OCI-LY1 (cell line): ENCODE results near the gene OR1K1.
"Not testable (repeated sequence)": the region's sequence is repeated elsewhere in the genome, so short reads cannot be mapped to it uniquely, and the experiment has no call there.

Experiments
- H2AFZ ChIP-seq: fragments of 200-600 bp; sonication (generic), shearing (Covaris generic); 2 replicates; pipeline ENCODE4 v1.6.0; 2014; ENCODE audit warnings: antibody characterized with exemption, mild to moderate bottlenecking, low read length
- H3F3A ChIP-seq: fragments of 200-600 bp; sonication (generic), shearing (Covaris generic); 2 replicates; pipeline ENCODE4 v1.6.0; 2014; ENCODE audit warnings: mild to moderate bottlenecking, antibody characterized with exemption, low read length, moderate library complexity; ENCODE audit not compliant: insufficient read depth
- H3K27ac ChIP-seq: fragments of 200-600 bp; sonication (generic); 2 replicates; pipeline ENCODE4 v1.5.1; 2014; ENCODE audit warnings: low read length, mixed run types, mild to moderate bottlenecking, low read depth; ENCODE audit not compliant: poor library complexity, severe bottlenecking
- H3K27me3 ChIP-seq: fragments of 200-600 bp; sonication (generic); 2 replicates; pipeline ENCODE4 v1.6.0; 2014; ENCODE audit warnings: antibody characterized with exemption, mild to moderate bottlenecking, low read length, moderate library complexity; ENCODE audit not compliant: insufficient read depth
- H3K36me3 ChIP-seq: fragments of 200-600 bp; sonication (generic); 2 replicates; pipeline ENCODE4 v1.6.1; 2014; ENCODE audit warnings: mild to moderate bottlenecking, antibody characterized with exemption, low read length, moderate library complexity, mixed read lengths; ENCODE audit not compliant: insufficient read depth
- H3K4me1 ChIP-seq: fragments of 200-600 bp; sonication (generic); 2 replicates; pipeline ENCODE4 v1.5.1; 2014; ENCODE audit warnings: mild to moderate bottlenecking, low read length, moderate library complexity; ENCODE audit not compliant: insufficient read depth, severe bottlenecking
- H3K4me2 ChIP-seq: fragments of 200-600 bp; sonication (generic), shearing (Covaris generic); 2 replicates; pipeline ENCODE4 v1.6.1; 2014; ENCODE audit warnings: low read length
- H3K4me3 ChIP-seq: fragments of 200-600 bp; sonication (generic); 2 replicates; pipeline ENCODE4 v1.5.1; 2014; ENCODE audit warnings: low read length, low read depth, mild to moderate bottlenecking, mixed read lengths; ENCODE audit not compliant: poor library complexity, severe bottlenecking
- H3K79me2 ChIP-seq: fragments of 200-600 bp; shearing (Covaris generic); 2 replicates; pipeline ENCODE4 v1.6.1; 2016; ENCODE audit warnings: mixed run types, low read length, mixed read lengths; ENCODE audit not compliant: insufficient read depth
- H3K9ac ChIP-seq: fragments of 200-600 bp; sonication (generic), shearing (Covaris generic); 2 replicates; pipeline ENCODE4 v1.6.1; 2014; ENCODE audit warnings: mild to moderate bottlenecking, low read length, mixed read lengths
- H3K9me2 ChIP-seq: fragments of 200-600 bp; sonication (generic), shearing (Covaris generic); 2 replicates; pipeline ENCODE4 v1.6.1; 2014; ENCODE audit warnings: low read depth, mild to moderate bottlenecking, low read length, mixed read lengths
- H3K9me3 ChIP-seq: fragments of 200-600 bp; shearing (Covaris generic); 2 replicates; pipeline ENCODE4 v1.6.1; 2014; ENCODE audit warnings: low read length, mixed read lengths
- H4K20me1 ChIP-seq: fragments of 200-600 bp; sonication (generic), shearing (Covaris generic); 2 replicates; pipeline ENCODE4 v1.6.0; 2016; ENCODE audit warnings: mild to moderate bottlenecking, low read length; ENCODE audit not compliant: insufficient read depth
- EZH2 ChIP-seq: fragments of 200-600 bp; sonication (generic), shearing (Covaris generic); IDR thresholded peaks from 2 replicates; pipeline ENCODE4 v1.8.0; 2017; ENCODE audit warnings: borderline replicate concordance, mixed run types, mild to moderate bottlenecking, antibody characterized with exemption, low read length, moderate library complexity, mixed read lengths
- TF ChIP-seq, protein P1 (sequence below): fragments of 200-600 bp; sonication (generic), shearing (Covaris generic); IDR thresholded peaks from 2 replicates; pipeline ENCODE4 v1.5.1; 2017; ENCODE audit warnings: mild to moderate bottlenecking, antibody characterized with exemption, low read length, moderate library complexity, mixed read lengths

OR1K1 gene

GRCh38 chr9:122835313-122835731 is 35.4 kb downstream of the OR1K1 start:
- no peaks in the 10 kb centered on the region for H3K9me2 ChIP-seq
- no peaks in the 10 kb centered on the region for H3K79me2 ChIP-seq
- no peaks in the 10 kb centered on the region; the same call in 1 of the 2 replicates for H3K27me3 ChIP-seq
- H3K36me3 ChIP-seq, result no peaks in the 10 kb centered on the region
- H2AFZ ChIP-seq, result peak overlapping the region; percentile 23; the same call in 1 of the 2 replicates
- H3K9me3 ChIP-seq, result no peaks in the 10 kb centered on the region
- no peaks in the 10 kb centered on the region for H4K20me1 ChIP-seq
- H3K4me2 ChIP-seq, result peak overlapping the region; percentile 30
- H3F3A ChIP-seq, result no peaks in the 10 kb centered on the region; the same call in 1 of the 2 replicates
- no peak overlapping the region for H3K27ac ChIP-seq
- H3K4me1 ChIP-seq, result peaks cover 19% of the 10 kb centered on the region
- no peak overlapping the region for H3K4me3 ChIP-seq
- H3K9ac ChIP-seq, result no peak overlapping the region; the same call in 1 of the 2 replicates
- TF ChIP-seq, protein P1, sequence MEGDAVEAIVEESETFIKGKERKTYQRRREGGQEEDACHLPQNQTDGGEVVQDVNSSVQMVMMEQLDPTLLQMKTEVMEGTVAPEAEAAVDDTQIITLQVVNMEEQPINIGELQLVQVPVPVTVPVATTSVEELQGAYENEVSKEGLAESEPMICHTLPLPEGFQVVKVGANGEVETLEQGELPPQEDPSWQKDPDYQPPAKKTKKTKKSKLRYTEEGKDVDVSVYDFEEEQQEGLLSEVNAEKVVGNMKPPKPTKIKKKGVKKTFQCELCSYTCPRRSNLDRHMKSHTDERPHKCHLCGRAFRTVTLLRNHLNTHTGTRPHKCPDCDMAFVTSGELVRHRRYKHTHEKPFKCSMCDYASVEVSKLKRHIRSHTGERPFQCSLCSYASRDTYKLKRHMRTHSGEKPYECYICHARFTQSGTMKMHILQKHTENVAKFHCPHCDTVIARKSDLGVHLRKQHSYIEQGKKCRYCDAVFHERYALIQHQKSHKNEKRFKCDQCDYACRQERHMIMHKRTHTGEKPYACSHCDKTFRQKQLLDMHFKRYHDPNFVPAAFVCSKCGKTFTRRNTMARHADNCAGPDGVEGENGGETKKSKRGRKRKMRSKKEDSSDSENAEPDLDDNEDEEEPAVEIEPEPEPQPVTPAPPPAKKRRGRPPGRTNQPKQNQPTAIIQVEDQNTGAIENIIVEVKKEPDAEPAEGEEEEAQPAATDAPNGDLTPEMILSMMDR, result peak; percentile 40
- no peak for TF ChIP-seq EZH2

DNA sequence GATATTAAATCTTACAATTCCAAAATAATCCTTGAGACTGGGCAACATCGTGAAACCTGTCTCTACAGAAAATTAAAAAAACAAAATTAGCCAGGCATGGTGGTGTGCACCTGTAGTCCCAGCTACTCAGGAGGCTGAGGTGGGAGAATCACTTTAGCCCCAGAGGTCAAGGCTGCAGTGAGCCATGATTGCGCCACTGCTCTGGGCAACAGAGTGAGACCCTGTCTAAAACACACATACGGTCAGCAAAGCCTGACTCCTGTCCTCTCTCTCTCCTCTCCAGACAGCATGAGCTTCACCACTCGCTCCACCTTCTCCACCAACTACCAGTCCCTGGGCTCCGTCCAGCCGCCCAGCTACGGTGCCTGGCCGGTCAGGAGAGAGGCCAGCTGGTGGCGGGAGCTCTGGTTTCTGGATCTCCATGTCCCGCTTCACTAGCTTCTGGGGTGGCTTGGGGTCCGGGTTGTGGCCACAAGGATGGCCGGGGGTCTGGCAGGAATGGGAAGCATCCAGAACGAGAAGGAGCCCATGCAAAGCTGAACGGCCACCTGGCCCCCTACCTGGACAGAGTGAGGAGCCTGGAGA is 37.4 kb downstream of the OR1K1 start:
- H3K36me3 ChIP-seq, result no peaks in the 10 kb centered on the region
- H3K9me3 ChIP-seq, result no peaks in the 10 kb centered on the region
- no peak overlapping the region for H3K4me2 ChIP-seq
- H3F3A ChIP-seq, result no peaks in the 10 kb centered on the region; the same call in 1 of the 2 replicates
- no peaks in the 10 kb centered on the region for H4K20me1 ChIP-seq
- peaks cover 14% of the 10 kb centered on the region for H3K4me1 ChIP-seq
- no peak overlapping the region for H3K27ac ChIP-seq
- no peaks in the 10 kb centered on the region for H3K9me2 ChIP-seq
- no peaks in the 10 kb centered on the region; the same call in 1 of the 2 replicates for H3K27me3 ChIP-seq
- no peak overlapping the region for H3K9ac ChIP-seq
- no peak overlapping the region for H2AFZ ChIP-seq
- no peaks in the 10 kb centered on the region for H3K79me2 ChIP-seq
- no peak overlapping the region for H3K4me3 ChIP-seq
- TF ChIP-seq EZH2, result no peak
- TF ChIP-seq, protein P1, result no peak

GRCh38 chr9:122838441-122838840 is 38.5 kb downstream of the OR1K1 start:
- H3K9me3 ChIP-seq, H3K4me1 ChIP-seq, H3K27ac ChIP-seq, H3K79me2 ChIP-seq, H3K36me3 ChIP-seq, H4K20me1 ChIP-seq, H3K27me3 ChIP-seq, H3F3A ChIP-seq, H2AFZ ChIP-seq, H3K9ac ChIP-seq, H3K4me3 ChIP-seq, H3K9me2 ChIP-seq, H3K4me2 ChIP-seq: not testable (repeated sequence)
- TF ChIP-seq, protein P1, result peak; percentile 18; the same call in 1 of the 2 replicates
